Endothelial cell of umbilical vein (primary cell): ENCODE results near the gene SLC5A2. TPM values are rescaled to one million over a fixed set of nuclear protein-coding genes. Genes with fewer than 3 reads are reported as not detected.

Experiments
- BruUV-seq: library from RNA; stranded (reverse); fragments of 400-500 nt; replicated peaks from 2 replicates; lab custom pipeline; 2021; lab: Mats Ljungman, UMichigan
- CTCF ChIA-PET: fragments of 300-600, 350-600 bp; sonication (Branson Sonifier 250); formaldehyde crosslinking; loops from one replicate; lab custom pipeline; 2021; ENCODE audit warnings: antibody characterized with exemption, inconsistent platforms; lab: Charles Lee
- POLR2A ChIA-PET: fragments of 300-600, 350-600 bp; sonication (Branson Sonifier 250); formaldehyde crosslinking; loops from one replicate; lab custom pipeline; 2021; ENCODE audit warnings: antibody characterized with exemption, inconsistent platforms; lab: Charles Lee
- DNase-seq: peaks from one replicate; pipeline ENCODE4 v3.0.0-alpha.2; 2011; ENCODE audit warnings: low read depth, low spot score
- FAIRE-seq: peaks from 2 replicates; lab custom pipeline; 2011; peaks lifted over from hg19 to GRCh38; lab: Jason Lieb, UNC
- H2AFZ ChIP-seq: 2 replicates; pipeline ENCODE4 v1.6.0; 2012; ENCODE audit warnings: low read depth, low read length, control low read depth, inconsistent platforms
- H3K27ac ChIP-seq: 2 replicates; pipeline ENCODE4 v1.5.1; 2011; ENCODE audit warnings: low read depth, mild to moderate bottlenecking, control low read depth, low read length, moderate library complexity; ENCODE audit not compliant: insufficient read depth
- H3K27me3 ChIP-seq, 2 experiments: 2 replicates each; pipeline versions ENCODE4 v1.6.0 to v1.6.1; 2011; ENCODE audit warnings: low read length in 2 of 2, mixed read lengths in 1 of 2; ENCODE audit not compliant: control insufficient read depth in 2 of 2, insufficient read depth in 2 of 2
- H3K36me3 ChIP-seq, 2 experiments: 2 replicates in 1 of 2; 3 replicates in 1 of 2; pipeline ENCODE4 v1.5.1; 2011; ENCODE audit warnings: low read length in 2 of 2, mild to moderate bottlenecking in 1 of 2, moderate library complexity in 1 of 2; ENCODE audit not compliant: control insufficient read depth in 2 of 2, insufficient read depth in 2 of 2; ENCODE audit errors: extremely low read depth in 1 of 2
- H3K4me1 ChIP-seq: 3 replicates; pipeline ENCODE4 v1.5.1; 2011; ENCODE audit warnings: mild to moderate bottlenecking, low read length; ENCODE audit not compliant: control insufficient read depth, insufficient read depth; ENCODE audit errors: extremely low read depth
- H3K4me2 ChIP-seq: 2 replicates; pipeline ENCODE4 v1.6.1; 2011; ENCODE audit warnings: low read length, control low read depth, mixed read lengths; ENCODE audit not compliant: insufficient read depth
- H3K4me3 ChIP-seq, 3 experiments: fragments of 200-600 bp in 1 of 3; sonication (generic), shearing (Covaris generic) in 1 of 3; replicated peaks in 1 of 3; 2 replicates each; pipeline ENCODE4 v1.5.1; 2011 to 2016; ENCODE audit warnings: control low read depth in 3 of 3, low read length in 3 of 3, mild to moderate bottlenecking in 2 of 3, inconsistent platforms in 1 of 3, low read depth in 1 of 3, moderate library complexity in 1 of 3; ENCODE audit not compliant: insufficient read depth in 1 of 3
- H3K79me2 ChIP-seq: 2 replicates; pipeline ENCODE4 v1.6.0; 2012; ENCODE audit warnings: low read length, inconsistent platforms; ENCODE audit not compliant: control insufficient read depth, insufficient read depth
- H3K9ac ChIP-seq: replicated peaks from 2 replicates; pipeline ENCODE3; 2011; ENCODE audit warnings: low read length, control low read depth; ENCODE audit not compliant: insufficient read depth; ENCODE audit errors: extremely low read depth
- H3K9me1 ChIP-seq: replicated peaks from 3 replicates; pipeline ENCODE4 v1.6.0; 2011; ENCODE audit warnings: mild to moderate bottlenecking, low read length; ENCODE audit not compliant: control insufficient read depth, insufficient read depth; ENCODE audit errors: extremely low read depth
- H3K9me3 ChIP-seq: replicated peaks from 2 replicates; pipeline ENCODE4 v1.5.1; 2012; ENCODE audit warnings: low read length, inconsistent platforms; ENCODE audit not compliant: control insufficient read depth, insufficient read depth
- H4K20me1 ChIP-seq: replicated peaks from 2 replicates; pipeline ENCODE3; 2011; ENCODE audit warnings: mild to moderate bottlenecking, low read length; ENCODE audit not compliant: control insufficient read depth, insufficient read depth; ENCODE audit errors: extremely low read depth
- EZH2 ChIP-seq: IDR thresholded peaks from 2 replicates; pipeline ENCODE4 v1.6.1; 2012; ENCODE audit warnings: borderline replicate concordance, low read depth, mild to moderate bottlenecking, moderate library complexity, low read length, inconsistent platforms; ENCODE audit not compliant: severe bottlenecking
- FOS ChIP-seq: IDR thresholded peaks from 2 replicates; pipeline ENCODE4 v1.6.1; 2011; ENCODE audit warnings: mild to moderate bottlenecking, low read length, moderate library complexity, borderline replicate concordance; ENCODE audit not compliant: insufficient read depth
- GATA2 ChIP-seq: IDR thresholded peaks from 2 replicates; pipeline ENCODE4 v1.7.0; 2011; ENCODE audit warnings: low read depth, mild to moderate bottlenecking, moderate library complexity, mixed read lengths, low read length; ENCODE audit not compliant: insufficient read length, insufficient read depth
- JUN ChIP-seq: IDR thresholded peaks from 2 replicates; pipeline ENCODE4 v1.6.1; 2011; ENCODE audit warnings: borderline replicate concordance, low read depth; ENCODE audit not compliant: insufficient read length, insufficient read depth
- MAX ChIP-seq: IDR thresholded peaks from 2 replicates; pipeline ENCODE4 v1.6.1; 2011; ENCODE audit not compliant: insufficient read depth, insufficient read length
- MYC ChIP-seq: IDR thresholded peaks from one replicate; pipeline ENCODE4 v1.6.1; 2011; ENCODE audit warnings: mild to moderate bottlenecking, low read depth, low read length
- POLR2A ChIP-seq: IDR thresholded peaks from 2 replicates; pipeline ENCODE4 v1.6.1; 2012; ENCODE audit warnings: low read depth, mild to moderate bottlenecking, control low read depth, low read length
- POLR2AphosphoS5 ChIP-seq: IDR thresholded peaks from 2 replicates; pipeline ENCODE4 v1.6.1; 2012; ENCODE audit warnings: low read depth, mild to moderate bottlenecking, control low read depth, low read length, moderate library complexity; ENCODE audit not compliant: insufficient read depth
- dilution Hi-C: fragments of 300-500 bp; cut with MboI; formaldehyde crosslinking; loops from one replicate; pipeline ENCODE4 v1.15.0; 2019; ENCODE audit warnings: low sequenced_read_pairs; ENCODE audit not compliant: extremely low pct_ligation_motif_present
- intact Hi-C: fragments of 100-400 bp; cut with micrococcal nuclease; formaldehyde crosslinking; loops from one replicate; pipeline ENCODE4 v1.10.0; 2022
- polyA plus RNA-seq, 4 experiments: library from polyadenylated mRNA; depleted of rRNA in 3 of 4; stranded (reverse) in 3 of 4; unstranded in 1 of 4; fragments of >200 nt; gene quantifications; 2 replicates each; pipeline versions ENCODE4 v1.2.1 to v1.2.3, GENCODE V29; 2011 to 2012; ENCODE audit warnings: missing spikeins in 1 of 4
- total RNA-seq: library from RNA; stranded (reverse); gene quantifications from 2 replicates; pipeline ENCODE4 v1.2.3, GENCODE V29; 2021
- TF ChIP-seq, protein P1 (sequence below), 2 donors: IDR thresholded peaks; 1 replicate in 1 of 2; 2 replicates in 1 of 2; pipeline ENCODE4 v1.5.1; 2011; ENCODE audit warnings: low read length in 2 of 2, mild to moderate bottlenecking in 2 of 2, moderate library complexity in 2 of 2, control low read depth in 1 of 2, inconsistent platforms in 1 of 2, low read depth in 1 of 2; ENCODE audit not compliant: insufficient read depth in 1 of 2; ENCODE audit errors: extremely low read depth in 1 of 2

Gene SLC5A2
- total and polyA plus RNA-seq, 2 donors (not counting 3 experiments of a cell fraction or from before 2014, with no cell fraction given): 0.03 TPM; not detected in 1

- intact Hi-C loops: no loop called here
- Histone ChIP-seq H4K20me1 (no peaks in the 10 kb centered on the region), H3K9me1 (no peaks in the 10 kb centered on the region), H3K9ac (no peak overlapping the region), H3K79me2 (peaks cover 6% of the 10 kb centered on the region), H3K27ac (no peak overlapping the region), H3K4me2 (no peak overlapping the region), H3K27me3 (no peaks in the 10 kb centered on the region), H3K4me3 (no peak overlapping the region), H3K4me1 (peaks cover 9% of the 10 kb centered on the region), H3K36me3 (peaks cover 6 to 23% of the 10 kb centered on the region in 2 experiments), H2AFZ (no peak overlapping the region), H3K9me3 (no peaks in the 10 kb centered on the region)
- TF ChIP-seq, protein P1, sequence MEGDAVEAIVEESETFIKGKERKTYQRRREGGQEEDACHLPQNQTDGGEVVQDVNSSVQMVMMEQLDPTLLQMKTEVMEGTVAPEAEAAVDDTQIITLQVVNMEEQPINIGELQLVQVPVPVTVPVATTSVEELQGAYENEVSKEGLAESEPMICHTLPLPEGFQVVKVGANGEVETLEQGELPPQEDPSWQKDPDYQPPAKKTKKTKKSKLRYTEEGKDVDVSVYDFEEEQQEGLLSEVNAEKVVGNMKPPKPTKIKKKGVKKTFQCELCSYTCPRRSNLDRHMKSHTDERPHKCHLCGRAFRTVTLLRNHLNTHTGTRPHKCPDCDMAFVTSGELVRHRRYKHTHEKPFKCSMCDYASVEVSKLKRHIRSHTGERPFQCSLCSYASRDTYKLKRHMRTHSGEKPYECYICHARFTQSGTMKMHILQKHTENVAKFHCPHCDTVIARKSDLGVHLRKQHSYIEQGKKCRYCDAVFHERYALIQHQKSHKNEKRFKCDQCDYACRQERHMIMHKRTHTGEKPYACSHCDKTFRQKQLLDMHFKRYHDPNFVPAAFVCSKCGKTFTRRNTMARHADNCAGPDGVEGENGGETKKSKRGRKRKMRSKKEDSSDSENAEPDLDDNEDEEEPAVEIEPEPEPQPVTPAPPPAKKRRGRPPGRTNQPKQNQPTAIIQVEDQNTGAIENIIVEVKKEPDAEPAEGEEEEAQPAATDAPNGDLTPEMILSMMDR (IDR thresholded peaks at IDR 0.05; ENCODE audit: extremely low read depth in 1 of 2, insufficient read depth in 1 of 2, low read depth in 1 of 2, low read length in 2 of 2): no peak
- TF ChIP-seq MYC (no peak), GATA2 (no peak), EZH2 (no peak), MAX (no peak), POLR2A (no peak), FOS (no peak), JUN (no peak), POLR2AphosphoS5 (no peak)
- CTCF ChIA-PET: no interaction called here
- dilution Hi-C loops: no loop called here
- no peak for DNase-seq
- POLR2A ChIA-PET: no interaction called here
- no TSS peak for BruUV-seq
- FAIRE-seq: no peak
Observed at GRCh38 chr16:31467151-31467773, 15.7 kb upstream of the SLC5A2 start.
